Measurements from ENCODE around the gene CD28.

CD28 gene

DNA sequence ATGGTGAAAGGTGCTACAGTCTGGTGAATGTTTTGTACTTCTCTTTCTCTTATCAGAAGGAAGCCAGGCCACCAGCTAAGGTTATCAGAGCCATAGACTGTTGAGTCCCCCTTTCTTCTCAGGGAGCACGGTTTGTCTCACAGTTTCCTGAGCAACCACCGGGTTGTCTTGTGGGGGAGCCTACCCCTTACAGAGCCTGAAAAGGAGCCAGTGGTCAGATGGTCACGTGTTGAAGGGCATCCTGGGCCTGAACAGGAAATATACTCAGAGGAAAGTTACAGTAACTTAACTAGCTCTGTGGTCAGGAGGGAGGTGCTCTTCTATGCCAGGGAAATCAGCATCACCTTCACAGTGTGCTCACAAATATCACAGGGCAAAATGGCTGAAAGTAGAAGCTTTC is 11.6 kb downstream of the CD28 start:
- DNase-seq (ENCODE audit: low spot score), result no peak

DNA sequence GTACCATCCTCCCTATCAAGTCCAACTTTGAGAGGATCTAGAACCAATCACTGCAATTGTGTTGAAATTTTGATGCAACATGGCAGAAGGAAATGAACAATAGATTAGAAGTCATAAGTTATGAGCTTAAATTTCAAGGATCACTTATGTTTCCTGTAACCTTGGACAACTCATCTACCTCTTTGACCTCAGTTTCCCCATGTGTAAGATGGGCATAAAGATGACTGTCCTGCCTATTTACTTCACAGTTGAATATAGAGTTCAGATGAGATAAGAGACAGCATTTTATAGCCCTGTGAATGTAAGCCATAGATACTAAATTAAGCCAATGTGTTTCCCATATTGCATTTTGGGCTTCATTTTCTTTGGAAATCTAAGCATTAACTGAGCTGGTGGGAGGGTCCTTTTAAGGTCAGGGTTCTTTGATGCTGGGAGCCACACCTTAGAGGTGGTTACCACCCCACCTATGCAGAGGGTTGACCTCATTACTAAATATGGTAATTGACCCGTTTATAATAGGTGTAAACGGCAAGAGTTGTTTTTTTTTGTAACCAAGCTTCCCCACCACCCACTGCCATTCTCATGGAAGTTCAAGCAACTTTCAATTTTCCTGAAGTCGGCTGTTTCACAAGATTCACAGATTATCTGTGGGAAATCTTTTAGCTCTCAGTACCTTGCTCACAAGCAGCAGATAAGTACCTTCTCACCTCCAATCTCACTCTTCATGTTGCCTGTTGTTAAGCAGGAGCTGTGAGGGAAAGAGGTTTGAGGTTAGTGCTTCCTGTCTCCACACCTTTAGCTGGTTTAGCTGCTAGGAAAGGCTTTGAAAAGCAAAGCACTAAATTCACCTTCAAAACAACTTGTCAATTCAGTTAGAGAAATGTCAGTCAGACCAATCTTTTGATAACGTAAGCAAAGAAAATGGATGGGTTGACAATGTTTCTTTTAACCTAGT is 13.3 kb downstream of the CD28 start:
- no peak for DNase-seq (ENCODE audit: low spot score)

DNA sequence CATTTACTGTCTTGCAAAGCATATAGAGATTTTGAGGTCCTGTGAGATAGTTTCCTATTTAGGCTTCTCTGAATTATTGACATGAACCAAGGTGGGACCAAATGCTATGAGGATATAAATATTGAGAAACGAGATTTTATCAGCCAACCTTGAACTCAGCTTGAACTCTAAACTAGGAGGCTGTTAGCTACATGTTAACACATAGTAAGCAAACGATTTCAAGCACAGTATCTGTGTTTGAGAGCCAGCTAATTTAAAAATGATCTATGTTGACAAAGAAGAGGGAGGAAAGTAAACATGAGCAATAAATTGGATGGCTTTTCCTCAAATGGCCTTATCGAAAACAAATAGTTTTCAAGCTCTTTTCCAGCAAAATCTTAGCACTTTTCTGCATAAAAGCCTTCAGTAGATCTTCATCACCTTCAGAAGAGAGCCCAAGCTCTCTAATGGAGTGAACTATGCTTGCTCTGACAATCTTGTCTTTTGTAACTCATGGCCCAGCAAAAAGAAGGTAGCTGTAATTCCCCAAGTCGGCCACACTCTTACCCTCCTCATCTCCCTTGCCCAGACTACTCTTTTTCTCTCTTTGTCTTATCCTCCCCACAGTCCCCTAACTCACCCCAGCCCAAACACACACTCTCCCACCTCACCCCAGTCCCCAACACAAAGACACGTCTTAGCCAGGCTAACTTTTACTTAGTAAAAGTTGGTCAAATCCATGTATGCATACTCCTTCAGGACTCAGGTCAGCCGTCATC is 14.7 kb downstream of the CD28 start:
- no peak for DNase-seq (ENCODE audit: low spot score)

DNA sequence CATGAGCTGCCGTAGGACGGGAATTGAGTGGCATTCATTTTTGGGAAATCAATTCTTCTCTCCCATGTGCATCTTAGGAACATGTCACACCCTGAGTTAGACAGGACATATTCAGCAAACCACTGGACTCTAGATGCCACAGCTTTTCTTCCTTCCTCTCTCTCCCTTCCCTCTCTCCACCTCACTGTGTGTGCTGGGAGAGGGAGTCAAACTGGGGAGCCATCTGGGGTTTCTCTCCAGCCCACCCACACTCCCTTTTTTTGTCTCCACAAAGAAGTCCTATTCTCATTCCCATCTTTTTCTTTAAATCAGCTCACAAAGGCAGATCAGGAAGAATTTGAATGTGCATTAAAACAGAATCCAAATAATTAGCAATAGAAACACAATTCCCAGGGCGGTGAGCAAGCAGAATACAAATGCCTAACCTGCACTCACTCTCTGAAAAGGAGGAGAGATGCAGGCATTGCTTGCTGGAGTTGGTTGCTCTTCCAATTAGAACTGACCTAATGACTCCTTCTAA is 15.4 kb downstream of the CD28 start:
- DNase-seq (ENCODE audit: low spot score), result no peak

DNA sequence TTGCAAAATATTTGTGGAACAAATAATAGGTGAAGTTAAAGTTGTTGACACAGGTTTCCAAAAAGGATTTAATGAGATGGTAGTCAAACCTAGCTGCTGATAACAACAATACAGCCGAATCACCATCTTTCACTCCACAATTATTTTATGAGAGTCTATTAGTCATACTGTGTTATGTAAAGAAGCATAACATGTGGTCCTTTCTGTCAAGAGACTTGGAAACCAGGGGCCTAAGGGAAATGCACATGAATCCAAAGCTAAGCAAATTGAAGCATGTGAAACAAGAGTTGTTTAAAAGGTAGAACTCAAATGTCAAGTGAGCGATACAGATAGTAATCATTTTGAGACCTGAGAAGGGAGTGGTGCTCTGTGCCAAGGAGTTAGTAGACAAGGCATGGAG is 16.0 kb downstream of the CD28 start:
- DNase-seq (ENCODE audit: low spot score), result no peak

DNA sequence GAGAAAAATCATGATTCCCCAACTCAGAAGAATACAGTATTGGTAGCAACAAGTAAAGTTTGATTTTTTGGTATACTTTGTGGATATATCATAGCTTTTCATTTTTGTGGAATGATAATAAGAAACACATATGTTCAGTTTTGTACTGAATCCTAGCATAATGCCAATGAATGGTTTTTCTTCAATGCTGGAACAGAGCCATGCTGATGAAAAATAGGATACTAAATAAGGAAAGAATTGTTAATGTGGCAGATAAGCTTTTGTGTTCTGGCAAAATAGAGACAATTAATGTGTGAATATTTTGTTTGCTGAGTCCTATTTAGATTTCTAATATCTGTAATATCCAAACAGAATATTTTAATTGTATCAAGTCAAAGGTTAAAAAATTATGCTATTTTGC is 21.9 kb downstream of the CD28 start:
- DNase-seq (ENCODE audit: low spot score), result no peak

DNA sequence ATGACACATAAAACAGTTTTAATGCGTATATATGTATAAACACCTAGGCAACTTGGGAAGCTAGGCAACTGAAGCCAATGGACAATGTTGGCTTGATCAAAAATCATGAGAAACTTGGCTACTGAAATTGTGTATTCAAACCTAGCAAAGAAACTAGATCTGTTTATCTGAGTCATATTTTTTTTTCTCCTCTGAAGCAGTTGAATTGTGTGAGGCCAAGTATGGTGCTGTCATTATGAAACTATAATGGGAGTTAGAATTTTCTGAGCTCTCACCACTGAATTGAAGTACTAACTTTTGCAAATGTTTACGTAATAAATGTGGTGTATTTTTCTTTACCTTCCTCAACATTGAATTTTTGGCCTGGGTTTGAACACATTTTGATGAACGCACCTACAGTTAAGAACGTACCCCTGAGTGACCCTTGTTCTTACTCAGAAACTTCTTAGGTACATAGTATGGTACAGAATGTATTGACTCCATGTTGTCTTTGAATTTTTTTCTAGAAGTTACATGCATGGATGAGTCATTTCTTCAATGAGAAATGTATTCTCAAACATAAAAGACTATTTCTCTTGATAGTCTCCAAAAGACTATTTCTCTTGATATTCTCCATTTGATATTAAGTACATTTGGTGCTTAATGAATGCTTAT is 23.8 kb downstream of the CD28 start:
- DNase-seq (ENCODE audit: low spot score), result no peak

DNA sequence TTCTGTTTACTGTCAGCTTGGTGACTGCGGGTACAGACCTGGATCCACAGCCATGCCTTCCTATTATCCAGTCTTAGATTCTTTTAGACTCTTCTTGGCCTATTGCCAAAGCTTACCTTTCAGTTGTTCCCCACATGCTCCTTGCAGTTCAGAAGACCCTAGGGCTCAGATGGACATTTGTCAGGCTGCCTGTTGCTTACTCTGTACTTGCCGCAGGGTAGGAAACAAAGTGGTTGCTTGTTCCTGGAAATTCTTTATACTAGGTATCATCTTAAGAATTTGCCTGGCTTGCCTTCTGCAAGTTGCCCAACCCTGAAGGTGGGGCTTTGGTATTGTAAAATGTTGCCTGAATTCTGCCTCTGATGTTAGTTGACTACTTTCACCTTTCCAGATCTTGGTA is 24.4 kb downstream of the CD28 start:
- no peak for DNase-seq (ENCODE audit: low spot score)

DNA sequence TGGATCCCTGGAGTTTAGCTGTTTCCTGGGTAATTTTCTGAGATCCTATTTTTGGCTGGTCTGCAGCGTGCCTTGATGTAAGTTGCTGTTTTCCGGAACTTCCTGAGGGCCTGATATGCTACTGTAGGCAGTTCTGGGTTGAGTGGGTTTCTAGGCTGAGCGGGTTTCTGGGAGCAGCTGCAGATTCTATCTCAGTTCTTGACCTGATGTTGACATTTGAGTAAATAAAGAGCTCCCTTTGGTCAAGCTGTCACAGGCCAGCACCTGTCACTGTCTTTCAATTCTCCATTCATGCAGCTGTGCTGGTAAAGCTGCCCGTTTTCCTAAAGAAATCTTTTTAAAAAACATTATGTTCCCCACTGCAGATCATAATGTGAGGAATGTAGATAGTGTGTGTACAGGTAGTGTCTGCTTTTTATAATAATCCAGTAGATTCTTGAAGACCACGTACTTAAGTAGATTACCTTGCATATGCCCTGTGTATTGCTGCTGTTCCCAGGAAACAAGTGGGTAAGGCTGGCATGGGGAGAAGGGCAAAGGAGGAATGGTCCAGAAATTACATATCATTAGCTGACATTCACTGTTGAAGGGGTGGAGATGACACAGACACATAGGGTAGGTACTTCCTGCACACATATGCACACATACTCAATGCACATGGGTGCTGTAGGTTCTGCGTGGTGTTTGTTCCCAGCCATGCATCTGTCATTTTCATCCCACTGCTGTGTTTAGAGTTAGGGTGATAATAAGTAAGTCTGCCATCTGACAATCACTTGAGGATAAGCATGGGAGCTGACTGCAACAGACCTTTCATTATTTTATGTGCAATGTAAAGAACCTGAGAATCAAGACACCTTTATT is 25.9 kb downstream of the CD28 start:
- no peak for DNase-seq (ENCODE audit: low spot score)

DNA sequence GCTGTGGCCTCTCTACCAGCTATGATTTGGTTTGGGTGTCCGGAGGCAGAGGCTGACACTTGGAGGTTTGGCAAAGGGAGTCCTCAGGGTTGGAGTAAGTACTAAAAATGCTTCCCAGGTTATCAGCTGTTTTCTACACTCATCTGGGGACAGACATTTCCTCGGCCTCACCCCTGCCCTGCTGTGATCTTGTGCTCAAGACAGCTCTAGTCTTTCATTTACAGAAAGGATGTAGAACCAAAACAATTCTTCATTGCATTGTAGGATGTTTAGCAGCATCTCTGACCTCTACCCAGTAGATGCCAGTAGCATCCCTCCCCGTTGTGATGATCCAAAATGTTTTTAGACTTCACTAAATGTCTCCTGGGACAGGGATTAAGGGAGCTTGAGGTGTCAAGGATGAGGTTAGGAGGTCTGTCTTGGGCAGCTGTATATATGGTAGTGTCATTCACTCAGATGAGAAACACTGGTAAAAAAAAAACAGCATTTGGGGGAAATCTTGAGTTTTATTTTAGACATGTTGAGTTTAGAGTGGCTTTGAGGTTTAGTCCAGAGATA is 26.6 kb downstream of the CD28 start:
- no peak for DNase-seq (ENCODE audit: low spot score)

DNA sequence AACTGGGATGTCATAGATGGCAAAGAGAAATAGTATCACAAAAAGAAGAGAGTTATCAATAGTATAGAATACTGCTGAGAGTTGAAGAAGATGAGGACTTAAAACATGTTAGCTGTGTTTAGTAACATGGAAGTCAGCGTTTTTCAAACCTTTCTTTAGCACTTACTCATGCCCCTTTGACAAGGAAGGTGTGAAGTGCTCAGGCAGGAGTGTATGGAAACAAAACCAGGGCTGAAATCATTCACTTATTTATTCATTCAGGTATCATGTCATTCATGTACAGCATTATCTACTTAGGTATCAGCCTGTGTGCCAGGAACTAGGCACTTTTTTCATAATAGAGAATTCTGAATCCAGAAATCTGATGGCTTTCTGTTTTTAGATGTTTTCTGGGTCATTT is 27.2 kb downstream of the CD28 start:
- no peak for DNase-seq (ENCODE audit: low spot score)

DNA sequence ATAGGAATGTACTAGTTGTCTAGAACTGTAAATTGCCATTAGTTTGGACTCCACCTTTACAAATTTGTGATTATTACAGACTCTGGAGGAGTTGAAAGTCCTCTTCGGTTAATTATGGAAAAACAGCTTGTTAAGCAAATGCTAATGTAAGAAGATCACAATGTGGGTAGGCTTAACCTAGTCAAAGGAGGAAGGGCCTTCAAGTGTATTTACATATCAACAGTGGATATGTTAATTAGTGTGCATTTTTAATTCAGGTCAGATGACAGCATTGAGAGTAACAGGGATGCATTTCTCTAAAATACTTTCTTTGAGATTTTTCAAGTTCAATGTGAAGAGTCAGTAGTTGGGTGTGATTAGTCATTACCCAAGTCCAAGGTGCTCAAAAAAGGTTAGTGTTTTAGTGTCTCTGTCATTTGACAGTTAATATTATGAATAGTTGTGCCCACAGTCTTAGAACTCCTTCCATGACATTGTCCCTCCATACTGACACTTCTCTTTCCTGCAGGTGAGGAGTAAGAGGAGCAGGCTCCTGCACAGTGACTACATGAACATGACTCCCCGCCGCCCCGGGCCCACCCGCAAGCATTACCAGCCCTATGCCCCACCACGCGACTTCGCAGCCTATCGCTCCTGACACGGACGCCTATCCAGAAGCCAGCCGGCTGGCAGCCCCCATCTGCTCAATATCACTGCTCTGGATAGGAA is 28.0 kb downstream of the CD28 start:
- no peak for DNase-seq (ENCODE audit: low spot score)

DNA sequence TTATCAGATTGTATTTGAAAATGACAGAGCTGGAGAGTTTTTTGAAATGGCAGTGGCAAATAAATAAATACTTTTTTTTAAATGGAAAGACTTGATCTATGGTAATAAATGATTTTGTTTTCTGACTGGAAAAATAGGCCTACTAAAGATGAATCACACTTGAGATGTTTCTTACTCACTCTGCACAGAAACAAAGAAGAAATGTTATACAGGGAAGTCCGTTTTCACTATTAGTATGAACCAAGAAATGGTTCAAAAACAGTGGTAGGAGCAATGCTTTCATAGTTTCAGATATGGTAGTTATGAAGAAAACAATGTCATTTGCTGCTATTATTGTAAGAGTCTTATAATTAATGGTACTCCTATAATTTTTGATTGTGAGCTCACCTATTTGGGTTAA is 30.9 kb downstream of the CD28 start:
- DNase-seq (ENCODE audit: low spot score), result no peak

DNA sequence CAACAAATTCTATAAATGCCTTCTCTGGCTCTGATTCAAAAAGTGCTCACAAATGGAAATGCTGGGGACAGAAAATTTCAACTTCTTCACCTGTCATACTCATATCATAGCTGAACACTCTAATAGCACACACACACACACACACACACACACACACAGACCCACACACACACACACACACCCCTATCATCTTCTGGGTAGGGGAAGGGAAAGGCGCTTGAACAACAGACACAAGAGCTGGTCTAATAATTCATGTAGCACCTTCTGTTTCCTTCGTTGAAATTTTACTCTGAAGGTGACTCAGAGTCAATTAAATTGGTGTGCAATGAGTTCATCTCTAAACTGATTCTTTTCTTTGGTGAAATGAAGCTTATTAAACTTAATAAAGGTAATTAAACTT is 32.9 kb downstream of the CD28 start:
- no peak for DNase-seq (ENCODE audit: low spot score)

DNA sequence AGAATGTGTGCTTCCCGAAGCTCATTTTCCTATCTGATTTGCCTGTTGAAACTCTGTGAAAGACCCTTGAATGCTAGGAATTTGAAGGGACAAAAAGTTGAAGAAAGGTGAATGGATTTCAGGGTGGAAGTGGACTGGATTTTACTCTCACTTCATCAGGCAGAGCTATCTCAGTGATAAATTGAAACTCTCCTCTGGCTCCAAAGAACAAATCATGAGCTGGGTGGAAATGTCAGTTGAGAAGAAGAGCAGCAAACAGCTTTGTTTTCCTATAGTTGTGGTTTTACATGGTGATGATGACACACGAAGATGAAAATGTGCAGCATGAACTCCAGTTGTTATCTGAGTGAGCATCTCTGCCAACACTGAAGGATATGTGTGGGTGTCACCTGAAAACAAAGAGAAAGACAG is 34.4 kb downstream of the CD28 start:
- no peak for DNase-seq (ENCODE audit: low spot score)

DNA sequence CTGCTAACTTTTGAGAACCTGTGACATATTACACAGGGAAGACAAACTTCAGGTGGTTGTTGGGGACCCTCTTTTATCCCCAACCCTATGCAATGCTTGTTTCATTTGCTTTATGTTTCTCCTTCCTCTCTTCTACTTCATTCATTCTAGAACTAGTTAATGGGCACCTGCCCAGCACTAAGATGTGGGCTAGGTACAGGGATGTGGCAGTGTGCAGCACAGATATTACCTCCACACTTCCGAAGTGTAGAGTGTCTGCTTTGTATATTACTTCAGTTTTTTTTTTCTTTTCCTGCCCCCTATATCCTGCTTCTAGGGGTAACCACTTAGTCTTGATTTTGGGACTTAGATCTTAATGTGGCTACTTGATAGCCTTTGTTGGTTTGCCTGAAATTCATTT is 35.1 kb downstream of the CD28 start:
- no peak for DNase-seq (ENCODE audit: low spot score)

DNA sequence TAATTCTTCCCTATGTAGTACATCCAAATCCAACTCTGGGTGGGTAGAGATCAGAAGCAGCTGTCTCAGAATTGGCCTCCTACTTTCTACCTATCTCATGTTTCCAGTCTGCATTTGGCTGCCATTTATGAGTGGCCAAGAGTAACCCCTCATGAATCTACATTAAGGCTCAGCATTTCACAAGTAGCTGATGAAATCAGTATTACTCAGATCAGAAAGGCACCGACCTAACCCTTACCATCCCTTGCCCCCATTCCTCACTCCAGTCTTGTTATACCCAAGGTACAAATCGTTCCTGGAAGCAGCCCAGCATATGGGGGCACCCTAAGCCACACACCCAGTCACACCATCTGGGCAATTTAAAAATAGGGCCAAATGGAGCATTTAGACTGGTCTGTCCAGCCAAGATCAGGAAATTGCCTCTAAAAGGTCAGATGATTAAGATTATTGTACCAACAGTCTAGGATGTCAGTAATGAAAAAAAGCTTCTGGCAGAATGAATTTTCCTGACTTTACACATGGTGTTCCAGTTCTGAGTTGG is 37.1 kb downstream of the CD28 start:
- DNase-seq (ENCODE audit: low spot score), result no peak

DNA sequence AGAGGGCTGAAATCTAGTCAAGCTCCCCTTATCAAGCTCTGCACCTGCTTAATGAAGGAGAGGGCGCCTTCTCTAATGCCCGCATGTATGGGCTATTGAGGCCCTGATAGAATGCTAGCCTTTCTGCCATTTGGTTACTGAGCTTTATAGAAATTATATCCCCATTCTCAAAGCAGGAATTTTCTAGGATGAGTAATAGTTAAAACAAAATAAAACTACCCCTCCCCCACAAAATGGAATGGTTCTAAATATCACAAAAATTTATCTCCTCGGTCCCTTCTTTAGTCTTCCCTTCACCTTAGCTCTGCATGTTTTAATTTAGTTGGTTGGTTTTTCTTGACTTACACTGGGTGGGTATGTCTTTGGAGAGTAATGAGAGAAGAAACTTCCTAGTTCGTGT is 37.7 kb downstream of the CD28 start:
- no peak for DNase-seq (ENCODE audit: low spot score)

DNA sequence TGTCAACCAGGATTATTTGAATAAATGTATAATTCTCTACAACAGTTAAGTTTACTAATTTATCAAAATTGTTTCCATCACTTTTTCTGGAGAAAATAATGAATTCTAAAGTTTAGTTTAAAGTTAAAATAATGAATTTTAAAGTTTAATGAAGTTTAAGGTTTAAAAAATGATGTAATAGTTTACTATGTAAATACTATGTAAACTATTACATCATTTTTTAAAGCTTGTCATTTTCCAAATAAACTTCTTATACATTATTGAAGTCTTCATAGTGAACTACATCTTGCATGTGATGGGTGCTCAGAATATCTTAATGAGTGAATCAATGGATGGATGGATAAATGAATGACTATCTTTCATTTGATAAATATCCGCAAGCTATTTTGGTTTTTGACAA is 38.8 kb downstream of the CD28 start:
- no peak for DNase-seq (ENCODE audit: low spot score)

DNA sequence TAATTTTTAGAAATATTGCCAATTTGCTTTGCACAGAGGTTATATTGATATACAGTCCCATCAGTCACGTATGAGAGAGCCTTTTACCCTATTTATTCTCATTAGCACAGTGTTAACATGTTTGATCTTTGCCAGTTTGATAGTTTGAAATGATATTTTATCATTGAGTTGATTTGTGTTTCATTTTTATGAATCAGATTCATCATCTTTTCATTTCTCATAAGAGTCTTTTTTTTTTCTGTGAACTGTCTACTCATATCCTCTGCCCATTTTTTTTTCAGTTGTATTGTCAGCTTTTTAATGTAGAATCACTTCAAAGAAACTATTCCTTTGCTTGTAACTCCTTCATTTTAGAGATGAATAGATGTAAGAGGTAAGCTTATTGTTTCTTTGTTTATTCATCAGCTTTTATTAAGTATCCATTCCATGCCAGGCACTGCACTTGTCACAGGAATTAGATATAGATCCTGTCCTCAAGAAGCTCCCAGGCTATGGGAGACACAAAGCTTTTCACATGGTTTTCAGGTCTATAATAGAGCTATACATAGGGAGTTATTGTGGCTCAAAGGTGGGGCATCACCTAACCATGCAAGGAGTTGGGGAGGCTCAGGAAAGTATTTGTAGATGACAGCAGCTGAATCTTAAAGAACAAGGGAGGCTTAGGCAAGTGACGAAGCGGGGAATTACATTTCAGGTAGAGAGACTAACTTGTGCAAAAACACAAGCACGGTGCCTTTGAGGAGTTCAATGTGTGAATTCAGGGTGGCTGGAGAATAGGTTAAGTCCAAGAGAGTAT is 42.1 kb downstream of the CD28 start:
- no peak for DNase-seq (ENCODE audit: low spot score)
